Cardiac muscle cell (in vitro differentiated cells and primary cell): ENCODE data around the gene STON2. TPM values are rescaled to one million over a fixed set of nuclear protein-coding genes. Genes with fewer than 3 reads are reported as not detected.

Source experiments
- DNase-seq, 2 donors: peaks; one replicate each; pipeline versions ENCODE4 v3.0.0 to v3.0.0-alpha.2; 2010 to 2017; ENCODE audit warnings: low read depth in 1 of 2, low spot score in 1 of 2
- H3K27ac ChIP-seq: fragments of 200-600 bp; sonication (generic); 2 replicates; pipeline ENCODE4 v1.5.1; 2016
- H3K27me3 ChIP-seq: fragments of 200-600 bp; sonication (generic); 2 replicates; pipeline ENCODE4 v1.6.0; 2016; ENCODE audit warnings: control low read depth
- H3K36me3 ChIP-seq: fragments of 200-600 bp; sonication (generic); 2 replicates; pipeline ENCODE4 v1.5.1; 2016; ENCODE audit warnings: control low read depth
- H3K4me1 ChIP-seq: fragments of 200-600 bp; sonication (generic); 2 replicates; pipeline ENCODE4 v1.8.1; 2017; ENCODE audit warnings: low read depth, mild to moderate bottlenecking, mixed run types
- H3K4me3 ChIP-seq: fragments of 200-600 bp; sonication (generic); 2 replicates; pipeline ENCODE4 v1.5.1; 2016; ENCODE audit warnings: mild to moderate bottlenecking
- H3K9me3 ChIP-seq: fragments of 200-600 bp; sonication (generic); 2 replicates; pipeline ENCODE4 v1.5.1; 2017; ENCODE audit warnings: low read depth, mild to moderate bottlenecking, control low read depth
- polyA plus RNA-seq: library from polyadenylated mRNA; unstranded; fragments of >200 nt; fragmentation: Nextera tagmentation; extraction: Ambion mirVana; gene quantifications from 2 replicates; pipeline ENCODE4 v1.2.1, GENCODE V29; 2016
- total RNA-seq: library from RNA; depleted of rRNA; stranded (reverse); fragments of >200 nt; gene quantifications from 2 replicates; pipeline ENCODE4 v1.2.3, GENCODE V29; 2016
- TF ChIP-seq, protein P1 (sequence below): IDR thresholded peaks from 2 replicates; pipeline ENCODE4 v1.5.1; 2012; ENCODE audit warnings: low read depth, mild to moderate bottlenecking, low read length

The STON2 gene
- total and polyA plus RNA-seq, 2 experiments from 2014 or later = 0.62 to 1.4 TPM

DNA sequence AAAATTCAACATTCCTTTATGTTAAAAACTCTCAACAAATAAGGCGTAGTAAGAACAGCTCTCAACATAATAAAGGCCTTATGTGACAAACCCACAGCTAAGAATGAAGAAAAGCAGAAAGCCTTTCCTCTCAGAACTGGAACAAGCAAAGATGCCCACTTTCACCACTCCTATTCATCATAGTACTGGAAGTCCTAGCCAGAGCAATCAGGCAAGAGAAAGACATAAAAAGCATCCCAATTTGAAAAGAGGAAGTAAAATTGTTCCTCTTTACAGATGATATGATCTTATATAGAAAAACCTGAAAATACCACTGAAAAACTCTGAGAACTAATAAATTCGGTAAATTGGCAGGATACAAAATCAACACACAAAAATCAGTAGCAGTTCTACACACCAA, 52.1 kb downstream of the STON2 start:
- no peaks in the 10 kb centered on the region for H3K4me1 ChIP-seq
- no peak for DNase-seq
- TF ChIP-seq, protein P1, sequence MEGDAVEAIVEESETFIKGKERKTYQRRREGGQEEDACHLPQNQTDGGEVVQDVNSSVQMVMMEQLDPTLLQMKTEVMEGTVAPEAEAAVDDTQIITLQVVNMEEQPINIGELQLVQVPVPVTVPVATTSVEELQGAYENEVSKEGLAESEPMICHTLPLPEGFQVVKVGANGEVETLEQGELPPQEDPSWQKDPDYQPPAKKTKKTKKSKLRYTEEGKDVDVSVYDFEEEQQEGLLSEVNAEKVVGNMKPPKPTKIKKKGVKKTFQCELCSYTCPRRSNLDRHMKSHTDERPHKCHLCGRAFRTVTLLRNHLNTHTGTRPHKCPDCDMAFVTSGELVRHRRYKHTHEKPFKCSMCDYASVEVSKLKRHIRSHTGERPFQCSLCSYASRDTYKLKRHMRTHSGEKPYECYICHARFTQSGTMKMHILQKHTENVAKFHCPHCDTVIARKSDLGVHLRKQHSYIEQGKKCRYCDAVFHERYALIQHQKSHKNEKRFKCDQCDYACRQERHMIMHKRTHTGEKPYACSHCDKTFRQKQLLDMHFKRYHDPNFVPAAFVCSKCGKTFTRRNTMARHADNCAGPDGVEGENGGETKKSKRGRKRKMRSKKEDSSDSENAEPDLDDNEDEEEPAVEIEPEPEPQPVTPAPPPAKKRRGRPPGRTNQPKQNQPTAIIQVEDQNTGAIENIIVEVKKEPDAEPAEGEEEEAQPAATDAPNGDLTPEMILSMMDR = no peak
- no peak overlapping the region for H3K4me3 ChIP-seq
- no peaks in the 10 kb centered on the region for H3K36me3 ChIP-seq
- no peaks in the 10 kb centered on the region for H3K27me3 ChIP-seq
- H3K27ac ChIP-seq = no peak overlapping the region
- H3K9me3 ChIP-seq = no peaks in the 10 kb centered on the region

DNA sequence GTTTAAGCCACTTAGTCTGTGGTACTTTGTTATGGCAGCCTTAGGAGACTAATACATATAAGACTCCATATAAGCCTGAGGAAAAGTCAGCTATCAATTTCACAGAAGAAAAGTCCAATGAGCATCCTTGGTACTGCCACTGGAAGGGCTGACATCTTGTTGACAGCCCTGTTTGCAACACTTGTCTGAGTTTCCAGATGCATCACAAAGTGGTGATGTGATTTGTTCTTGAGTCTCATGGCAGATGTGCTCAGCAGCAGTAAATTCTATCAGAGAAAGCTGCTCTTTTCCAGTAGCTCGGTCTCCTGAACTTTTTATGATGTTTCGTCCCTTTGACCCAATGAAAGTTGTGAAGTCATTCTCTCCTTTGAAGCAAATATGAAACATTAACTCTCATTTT, 54.3 kb downstream of the STON2 start:
- TF ChIP-seq, protein P1 = no peak
- no peak overlapping the region for H3K4me3 ChIP-seq
- H3K27me3 ChIP-seq = no peaks in the 10 kb centered on the region
- H3K27ac ChIP-seq = no peak overlapping the region
- no peaks in the 10 kb centered on the region for H3K4me1 ChIP-seq
- H3K9me3 ChIP-seq = no peaks in the 10 kb centered on the region
- no peaks in the 10 kb centered on the region for H3K36me3 ChIP-seq
- DNase-seq = no peak

DNA sequence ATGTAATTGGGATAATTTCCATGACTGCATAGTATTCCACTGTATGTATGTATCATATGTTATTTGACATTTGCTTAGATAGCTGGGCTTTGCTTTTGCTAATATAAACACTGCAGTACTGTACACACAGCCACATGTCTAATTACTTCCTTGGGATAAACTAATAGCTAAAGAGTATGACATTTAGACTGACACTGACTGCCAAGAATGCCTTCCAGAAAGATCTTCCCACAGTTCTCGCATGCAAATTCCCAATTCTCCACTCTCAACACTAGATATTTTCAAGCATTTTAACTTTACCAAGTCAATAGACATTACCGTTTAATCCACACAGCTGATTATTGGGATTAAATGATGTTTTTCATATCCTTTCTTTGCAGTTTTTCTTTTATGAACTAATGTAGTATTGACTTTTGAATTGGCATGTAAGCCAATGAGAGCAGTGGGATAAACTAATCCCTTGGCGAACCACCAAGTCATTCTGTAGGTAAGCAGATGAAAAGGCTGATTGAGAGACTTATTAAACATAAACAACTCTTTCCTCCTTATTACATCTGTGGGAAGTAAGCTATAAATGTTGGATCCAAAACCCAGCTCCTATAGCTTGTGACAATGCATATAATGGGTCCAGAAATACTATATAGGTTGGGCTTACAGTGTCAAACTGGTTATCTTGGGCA, 55.5 kb downstream of the STON2 start:
- no peaks in the 10 kb centered on the region for H3K4me1 ChIP-seq
- H3K36me3 ChIP-seq = no peaks in the 10 kb centered on the region
- H3K27ac ChIP-seq = no peak overlapping the region
- TF ChIP-seq, protein P1 = no peak
- H3K27me3 ChIP-seq = no peaks in the 10 kb centered on the region
- H3K4me3 ChIP-seq = no peak overlapping the region
- no peaks in the 10 kb centered on the region for H3K9me3 ChIP-seq
- DNase-seq = no peak

DNA sequence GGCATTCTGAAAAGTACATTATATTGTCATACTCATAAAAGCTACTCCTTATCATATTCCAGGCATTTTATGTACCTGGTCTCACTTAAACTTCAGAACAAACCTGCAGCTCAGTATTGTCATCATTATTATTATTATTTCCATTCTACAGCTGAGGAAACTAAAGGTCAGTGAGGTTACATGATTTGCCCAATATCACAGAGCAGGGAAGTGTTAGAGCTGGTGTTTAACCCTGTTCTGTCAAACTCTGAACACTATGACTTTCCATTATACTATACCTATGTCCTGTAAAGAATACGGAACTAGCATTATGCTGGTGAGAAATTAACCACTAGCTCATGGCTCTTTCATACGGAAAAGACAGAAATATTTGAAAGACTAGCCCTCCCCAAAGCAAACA, 56.4 kb downstream of the STON2 start:
- Histone ChIP-seq H3K4me1 (no peaks in the 10 kb centered on the region), H3K4me3 (no peak overlapping the region), H3K9me3 (no peaks in the 10 kb centered on the region), H3K27ac (no peak overlapping the region), H3K36me3 (no peaks in the 10 kb centered on the region), H3K27me3 (no peaks in the 10 kb centered on the region)
- TF ChIP-seq, protein P1 = no peak
- DNase-seq = no peak

DNA sequence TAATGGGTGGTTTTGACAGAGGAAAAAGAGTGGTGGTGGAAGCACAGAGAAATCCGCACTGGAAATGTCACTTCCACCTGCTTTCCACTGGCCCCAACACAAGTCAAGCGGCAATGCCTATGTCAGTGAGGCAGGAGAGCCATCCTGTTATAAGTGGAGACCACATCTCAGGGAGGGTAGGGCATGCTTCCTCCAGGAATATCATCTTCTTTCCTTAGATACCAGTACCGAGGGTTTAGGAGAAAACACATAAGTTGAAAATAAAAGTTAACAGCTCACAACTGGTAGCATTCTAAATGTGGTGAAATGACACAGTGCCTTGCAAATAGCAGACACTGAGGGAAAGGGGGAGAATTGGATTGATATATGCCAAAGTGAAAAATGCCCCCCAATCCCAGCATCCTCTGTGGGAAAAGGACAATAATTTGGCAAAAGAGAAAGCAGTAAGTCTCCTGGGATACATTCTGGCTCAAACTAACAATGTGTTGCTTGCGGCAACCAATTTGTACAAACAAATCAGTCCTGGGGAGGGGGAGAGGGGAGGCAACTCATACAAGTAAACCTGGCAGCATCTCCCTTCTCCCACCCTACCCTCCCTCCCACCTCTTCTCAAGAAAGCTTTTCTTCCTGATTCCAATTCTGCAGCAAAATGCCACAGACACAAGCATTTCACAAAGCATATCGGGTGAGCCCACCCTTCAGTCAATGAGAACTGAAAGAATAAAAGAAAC, 57.1 kb downstream of the STON2 start:
- no peak for DNase-seq
- H3K27ac ChIP-seq = no peak overlapping the region
- TF ChIP-seq, protein P1 = no peak

More for the DNA sequence above, 57.1 kb downstream of the STON2 start:
- Histone ChIP-seq H3K9me3 (no peaks in the 10 kb centered on the region), H3K36me3 (no peaks in the 10 kb centered on the region), H3K27me3 (no peaks in the 10 kb centered on the region), H3K4me3 (no peak overlapping the region), H3K4me1 (no peaks in the 10 kb centered on the region)
